ENCODE measurements around the gene GRK5.
A peak's percentile ranks its signal among the peaks of the same experiment; 100 is the strongest.
"Not testable (repeated sequence)": the region's sequence is repeated elsewhere in the genome, so short reads cannot be mapped to it uniquely, and the experiment has no call there.

The GRK5 gene

DNA sequence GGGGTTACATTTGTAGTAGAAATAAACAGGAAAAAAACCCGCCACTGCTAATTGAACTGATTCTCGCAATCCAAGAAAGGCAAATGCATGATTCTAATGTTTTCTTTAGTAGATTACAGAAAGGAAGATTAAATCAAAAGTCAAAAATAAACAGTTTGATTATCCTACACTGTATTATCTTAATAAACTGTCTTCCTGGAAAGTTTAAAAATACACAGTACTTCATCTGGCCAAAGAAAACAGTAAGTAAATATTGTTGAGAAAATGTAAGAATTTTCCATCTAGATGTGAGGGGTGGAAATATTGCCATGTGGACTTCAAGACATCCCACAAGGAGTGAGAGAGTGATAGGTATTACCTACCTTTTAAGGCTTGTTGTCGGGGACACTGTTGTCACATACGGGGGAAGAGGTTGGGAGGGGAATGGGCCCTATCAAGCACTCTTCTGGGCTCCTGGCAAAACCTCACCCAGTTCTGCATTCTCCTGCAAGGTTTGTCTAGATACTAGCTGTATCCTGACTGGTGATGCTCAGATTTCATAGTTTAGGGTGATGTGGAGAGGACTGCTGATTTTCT is 17.8 kb downstream of the GRK5 start:
- DNase-seq: no peak

GRCh38 chr10:119227825-119228224 is 20.5 kb downstream of the GRK5 start:
- DNase-seq: no peak

- DNase-seq: no peak
Measured at GRCh38 chr10:119231654-119232053, 24.3 kb downstream of the GRK5 start.

DNA sequence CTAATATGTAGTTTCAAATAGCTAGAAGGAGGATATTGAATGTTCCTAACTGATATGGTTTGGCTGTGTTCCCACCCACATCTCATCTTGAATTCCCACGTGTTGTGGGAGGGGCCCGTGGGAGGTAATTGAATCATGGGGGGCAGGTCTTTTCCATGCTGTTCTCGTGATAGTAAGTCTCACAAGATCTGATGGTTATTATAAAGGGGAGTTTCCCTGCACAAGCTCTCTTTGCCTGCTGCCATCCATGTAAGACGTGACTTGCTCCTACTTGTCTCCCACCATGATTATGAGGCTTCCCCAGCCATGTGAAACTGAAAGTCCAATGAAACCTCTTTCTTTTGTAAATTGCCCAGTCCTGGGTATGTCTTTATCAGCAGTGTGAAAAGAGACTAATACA is 25.1 kb downstream of the GRK5 start:
- DNase-seq: not testable (repeated sequence)

DNA sequence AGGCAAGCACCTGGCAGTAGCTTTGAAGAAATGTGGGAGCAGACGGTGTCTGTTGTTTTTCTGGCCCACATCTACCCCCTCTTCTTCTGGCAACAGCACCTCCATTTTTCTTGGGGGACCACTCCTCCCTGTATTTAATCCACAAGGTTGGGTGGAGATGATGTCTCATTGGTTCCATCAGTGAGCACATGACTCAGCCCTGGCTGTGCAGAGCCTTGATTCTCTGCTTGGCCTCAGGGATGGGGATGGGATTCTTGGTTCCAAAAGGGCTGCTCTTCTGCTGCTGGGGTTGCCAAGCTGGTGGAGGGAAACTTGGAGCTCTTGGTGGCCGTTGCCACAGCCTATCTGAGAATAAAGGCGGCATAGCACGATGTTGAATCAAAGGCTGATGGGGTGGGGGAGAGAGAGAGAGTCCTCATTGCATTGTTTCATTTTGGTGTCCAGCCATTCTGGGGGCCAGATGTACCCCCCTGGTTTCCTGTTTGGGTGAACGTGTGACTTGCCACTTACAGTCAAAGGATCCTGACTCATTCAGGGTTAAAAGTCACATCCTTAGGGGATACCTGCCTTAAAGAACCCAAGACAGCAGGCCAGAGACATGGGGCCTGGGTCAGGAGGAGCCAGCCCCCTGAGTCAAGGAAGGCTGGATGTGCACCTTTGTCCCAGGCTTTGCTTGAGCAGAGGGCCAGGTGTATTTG is 25.9 kb downstream of the GRK5 start:
- peak; percentile 55 for DNase-seq

- peak; percentile 42 for DNase-seq
Measured at GRCh38 chr10:119233821-119234220, 26.4 kb downstream of the GRK5 start.

DNA sequence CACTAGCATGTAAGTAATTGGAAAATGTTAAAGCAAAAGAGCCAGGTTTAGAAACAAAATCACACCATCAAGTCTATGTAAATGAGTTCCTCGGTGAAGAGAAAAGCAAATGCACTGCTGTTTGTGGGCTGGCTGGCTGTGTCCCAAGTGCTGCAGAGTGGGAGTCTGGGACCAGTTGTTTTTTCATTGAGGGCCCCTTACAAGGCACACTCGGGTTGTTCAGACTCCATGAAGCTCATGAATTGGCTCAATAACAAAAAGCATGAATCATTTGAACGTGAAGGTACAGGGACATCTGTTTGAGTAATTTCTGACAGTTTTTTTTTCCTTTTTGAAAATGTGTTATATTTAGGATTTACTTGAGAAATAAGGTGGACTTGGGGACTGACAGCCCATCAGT is 28.0 kb downstream of the GRK5 start:
- no peak for DNase-seq

DNA sequence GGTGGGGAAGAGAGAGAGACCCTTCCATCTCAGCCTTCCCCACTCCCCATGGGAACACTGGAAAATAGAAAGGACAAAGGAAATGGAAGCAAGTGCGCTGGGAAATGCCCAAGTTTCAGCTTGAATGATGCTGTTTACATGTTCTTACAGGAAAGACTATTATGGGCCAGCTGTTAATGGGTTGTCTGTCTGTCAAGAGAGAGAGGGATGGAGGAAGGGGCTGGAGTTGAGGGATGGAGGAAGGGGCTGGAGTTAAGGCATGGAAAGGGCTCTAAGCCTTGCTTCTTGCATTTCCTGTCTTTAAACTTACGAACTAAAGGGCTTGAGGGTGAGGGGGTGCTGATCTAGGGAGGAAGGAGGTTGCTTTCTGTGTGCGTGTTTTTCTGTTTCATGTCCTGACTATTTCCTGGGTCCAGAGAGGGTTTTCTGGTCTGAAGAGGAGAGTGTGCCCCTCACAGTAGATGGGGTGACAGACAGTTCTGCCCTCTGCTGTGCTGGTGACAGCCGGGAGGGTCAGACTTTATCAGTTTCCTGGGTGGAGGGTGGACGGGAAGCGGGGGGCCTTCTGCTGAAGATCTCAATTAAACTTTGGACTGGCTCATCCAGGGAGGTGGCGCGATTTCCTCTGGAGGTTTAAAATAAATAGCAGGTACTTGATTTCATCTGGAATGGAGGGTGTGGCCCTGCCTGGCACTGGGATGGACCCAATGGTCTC is 30.5 kb downstream of the GRK5 start:
- DNase-seq: no peak

GRCh38 chr10:119238577-119238976 is 31.2 kb downstream of the GRK5 start:
- no peak for DNase-seq

DNA sequence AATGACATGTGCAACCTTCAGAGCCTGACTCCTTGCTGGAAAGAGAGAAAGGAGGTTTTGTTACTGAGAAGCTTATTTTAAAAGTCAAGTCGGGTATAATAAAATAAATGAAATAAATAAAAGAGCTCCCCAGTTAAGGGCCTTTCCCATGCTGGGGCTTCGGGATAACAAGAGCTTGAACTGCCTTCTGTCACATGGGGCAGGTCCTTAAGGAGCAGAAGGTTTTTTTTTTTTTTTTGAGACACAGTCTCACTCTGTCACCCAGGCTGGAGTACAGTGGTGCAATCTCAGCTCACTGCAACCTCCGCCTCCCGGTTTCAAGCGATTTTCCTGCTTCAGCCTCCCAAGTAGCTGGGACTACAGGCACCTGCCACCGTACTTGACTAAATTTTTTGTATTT is 31.6 kb downstream of the GRK5 start:
- not testable (repeated sequence) for DNase-seq

GRCh38 chr10:119239630-119240029 is 32.3 kb downstream of the GRK5 start:
- not testable (repeated sequence) for DNase-seq

GRCh38 chr10:119241066-119241465 is 33.7 kb downstream of the GRK5 start:
- no peak for DNase-seq

DNA sequence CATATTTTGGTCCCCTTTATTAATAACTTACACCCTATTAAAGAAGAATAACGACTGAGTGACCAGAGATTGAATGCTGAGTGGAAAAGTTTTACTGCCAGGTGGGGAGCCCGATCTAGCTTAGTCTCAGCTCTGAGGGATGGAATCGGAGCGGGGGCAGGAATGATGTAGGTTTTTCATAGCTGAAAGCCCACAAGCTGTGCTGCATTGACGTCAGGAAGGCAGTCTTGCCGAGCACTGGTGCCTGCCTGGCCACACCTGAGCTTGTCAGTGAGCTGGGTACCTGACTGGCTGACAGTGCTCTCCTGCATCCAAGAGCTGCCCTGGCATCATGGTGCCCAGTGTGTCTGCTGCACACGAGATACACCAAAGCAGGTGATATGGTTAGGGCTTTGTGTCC is 34.8 kb downstream of the GRK5 start:
- DNase-seq: no peak

GRCh38 chr10:119243488-119243887 is 36.1 kb downstream of the GRK5 start:
- DNase-seq: no peak

GRCh38 chr10:119243967-119244366 is 36.6 kb downstream of the GRK5 start:
- DNase-seq: no peak

DNA sequence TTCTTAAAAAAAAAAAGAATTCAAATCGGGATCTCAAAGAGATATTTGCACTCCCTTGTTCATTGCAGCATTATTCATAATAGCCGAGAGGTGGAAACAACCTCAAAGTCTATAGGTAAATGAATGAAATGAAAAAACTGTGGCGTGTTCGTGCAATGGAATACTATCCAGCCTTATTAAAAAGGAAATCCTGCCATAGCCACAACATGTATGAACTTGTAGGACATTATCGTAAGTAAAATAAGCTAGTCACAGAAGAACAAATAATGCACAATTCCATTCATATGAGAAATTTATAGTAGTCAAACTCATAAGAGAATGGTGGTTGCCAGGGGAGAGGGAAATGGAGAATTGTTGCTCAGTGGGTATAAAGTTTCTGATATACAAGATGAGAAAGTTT is 37.9 kb downstream of the GRK5 start:
- DNase-seq: no peak

DNA sequence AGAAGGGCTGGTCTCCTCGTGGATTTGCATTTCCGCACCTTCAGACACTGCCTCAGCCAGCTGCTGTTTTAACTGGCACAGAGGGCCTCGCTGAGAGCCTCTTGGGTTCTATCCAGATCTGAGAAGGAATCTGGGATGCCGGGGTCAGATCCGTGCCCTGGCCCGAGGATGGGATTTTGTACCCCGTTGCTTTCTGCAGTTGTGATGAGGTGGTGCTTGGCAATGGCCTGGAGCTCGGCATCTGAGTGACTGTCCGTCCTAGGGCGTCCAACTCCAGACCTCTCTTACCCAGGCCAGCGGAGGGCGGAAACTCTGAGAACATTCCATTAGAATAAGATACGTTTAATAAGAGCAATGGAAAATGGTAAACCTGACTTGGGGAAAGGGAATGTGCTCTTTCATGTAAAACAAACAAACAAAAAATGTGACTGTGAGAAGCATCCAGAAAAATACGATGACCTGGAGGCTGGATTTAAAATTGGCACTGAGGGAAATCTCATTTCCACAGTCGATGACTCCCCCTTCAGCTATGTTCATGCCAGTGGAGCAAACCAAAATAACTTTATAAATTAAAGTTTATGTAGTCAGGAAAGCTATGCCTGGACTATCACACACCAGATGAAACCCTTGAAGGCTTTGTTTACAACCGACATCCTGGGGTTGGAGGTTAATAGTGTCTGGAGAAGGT is 39.6 kb downstream of the GRK5 start:
- DNase-seq: no peak

DNA sequence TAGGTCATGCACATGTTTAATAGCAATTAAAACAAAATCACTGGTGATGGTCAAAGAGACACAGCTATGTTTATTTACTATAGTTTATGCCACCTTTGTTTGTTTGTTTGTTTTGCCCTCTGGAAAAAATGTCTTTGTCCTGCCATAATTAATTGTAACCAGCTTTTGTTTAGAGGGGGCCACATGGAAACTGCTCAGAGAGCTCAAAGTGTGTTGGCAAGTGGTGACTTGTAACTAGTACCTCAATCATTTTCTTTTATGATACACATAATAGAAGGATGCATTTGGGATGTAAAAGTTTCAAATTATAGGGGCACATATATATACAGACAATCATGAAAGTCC is 40.2 kb downstream of the GRK5 start:
- DNase-seq: no peak

GRCh38 chr10:119248184-119248583 is 40.8 kb downstream of the GRK5 start:
- DNase-seq: no peak

- no peak for DNase-seq
Measured at GRCh38 chr10:119248681-119249080, 41.3 kb downstream of the GRK5 start.

- no peak for DNase-seq
Measured at GRCh38 chr10:119250641-119251314, 43.4 kb downstream of the GRK5 start.

- DNase-seq: no peak
Measured at GRCh38 chr10:119251315-119251708, 43.9 kb downstream of the GRK5 start.

GRCh38 chr10:119252051-119252465 is 44.7 kb downstream of the GRK5 start:
- DNase-seq: no peak
